ENCODE data around the gene NUDT14. TPM values are rescaled to one million over a fixed set of nuclear protein-coding genes. Genes with fewer than 3 reads are reported as not detected.

The NUDT14 gene
- total RNA-seq, 1 donor from 2014 or later: 5.5 TPM

DNA sequence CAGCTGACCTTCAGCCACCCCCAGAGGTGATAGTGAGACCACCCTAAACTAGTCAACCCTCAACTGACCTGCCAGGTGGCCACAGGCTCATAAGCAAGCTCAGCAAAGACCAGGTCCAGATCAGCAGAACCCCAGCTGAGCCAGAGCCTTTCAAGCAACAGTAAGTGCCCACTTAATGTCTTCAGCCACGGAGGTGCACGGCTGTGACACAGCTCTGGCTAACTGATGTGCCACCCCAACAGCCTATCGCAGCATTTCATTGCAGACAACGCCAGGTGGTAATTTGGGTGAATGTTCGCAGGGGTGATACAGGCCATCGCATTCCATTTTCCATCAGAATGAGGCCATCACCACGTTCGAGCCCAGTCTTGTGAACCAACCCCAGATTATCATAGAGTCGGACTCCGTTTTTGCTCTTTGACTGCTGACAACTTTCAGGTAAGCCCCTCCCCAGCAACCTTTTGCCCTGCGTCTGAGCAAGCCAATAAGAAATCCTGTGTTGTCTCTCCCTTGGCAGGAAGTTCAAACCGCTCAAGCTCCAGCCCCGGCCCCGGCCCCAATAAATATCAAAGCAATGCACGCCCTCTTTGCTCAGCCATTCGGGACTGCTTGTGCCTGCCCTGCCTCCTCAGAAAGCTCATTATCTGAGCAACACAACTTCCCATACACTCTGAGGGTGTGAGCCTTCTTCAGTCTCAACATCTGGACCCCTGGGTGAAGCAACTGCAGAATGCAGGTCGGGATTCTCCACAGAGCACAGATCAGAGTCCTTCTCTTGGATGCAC lies 56.9 kb downstream of the NUDT14 start:
- Histone ChIP-seq H3K4me1 (no peaks in the 10 kb centered on the region), H3K79me2 (ENCODE audit: low read depth) (no peaks in the 10 kb centered on the region), H2AFZ (replicated peaks) (no peak overlapping the region), H3K27me3 (peaks cover 5% of the 10 kb centered on the region), H3K27ac (no peak overlapping the region), H3K4me2 (no peak overlapping the region), H3K36me3 (no peaks in the 10 kb centered on the region), H4K20me1 (ENCODE audit: low read depth) (no peaks in the 10 kb centered on the region), H3F3A (ENCODE audit: low read depth) (no peaks in the 10 kb centered on the region), H3K9me3 (ENCODE audit: low read depth) (no peaks in the 10 kb centered on the region), H3K9ac (no peak overlapping the region), H3K4me3 (no peak overlapping the region)
- TF ChIP-seq EZH2 (IDR thresholded peaks at IDR 0.05) (no peak), EZH2phosphoT487 (IDR thresholded peaks at IDR 0.05) (no peak)
- TF ChIP-seq, protein P1, sequence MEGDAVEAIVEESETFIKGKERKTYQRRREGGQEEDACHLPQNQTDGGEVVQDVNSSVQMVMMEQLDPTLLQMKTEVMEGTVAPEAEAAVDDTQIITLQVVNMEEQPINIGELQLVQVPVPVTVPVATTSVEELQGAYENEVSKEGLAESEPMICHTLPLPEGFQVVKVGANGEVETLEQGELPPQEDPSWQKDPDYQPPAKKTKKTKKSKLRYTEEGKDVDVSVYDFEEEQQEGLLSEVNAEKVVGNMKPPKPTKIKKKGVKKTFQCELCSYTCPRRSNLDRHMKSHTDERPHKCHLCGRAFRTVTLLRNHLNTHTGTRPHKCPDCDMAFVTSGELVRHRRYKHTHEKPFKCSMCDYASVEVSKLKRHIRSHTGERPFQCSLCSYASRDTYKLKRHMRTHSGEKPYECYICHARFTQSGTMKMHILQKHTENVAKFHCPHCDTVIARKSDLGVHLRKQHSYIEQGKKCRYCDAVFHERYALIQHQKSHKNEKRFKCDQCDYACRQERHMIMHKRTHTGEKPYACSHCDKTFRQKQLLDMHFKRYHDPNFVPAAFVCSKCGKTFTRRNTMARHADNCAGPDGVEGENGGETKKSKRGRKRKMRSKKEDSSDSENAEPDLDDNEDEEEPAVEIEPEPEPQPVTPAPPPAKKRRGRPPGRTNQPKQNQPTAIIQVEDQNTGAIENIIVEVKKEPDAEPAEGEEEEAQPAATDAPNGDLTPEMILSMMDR (IDR thresholded peaks at IDR 0.05): no peak
- H3K27me3 Mint-ChIP-seq (ENCODE audit: insufficient read depth, low read depth): peaks cover 16% of the 10 kb centered on the region
- H3K4me1 Mint-ChIP-seq: no peaks in the 10 kb centered on the region
- H3K9me3 Mint-ChIP-seq: peaks cover 22% of the 10 kb centered on the region
- no peak overlapping the region for H3K4me3 Mint-ChIP-seq
- peak overlapping the region; percentile 11 for H3K27ac Mint-ChIP-seq
- DNase-seq (ENCODE audit: low spot score): no peak
- peaks cover 2% of the 10 kb centered on the region for H3K36me3 Mint-ChIP-seq

GRCh38 chr14:105123064-105123665 lies 57.9 kb downstream of the NUDT14 start:
- DNase-seq (ENCODE audit: low spot score): no peak
- Histone ChIP-seq H2AFZ (replicated peaks) (no peak overlapping the region), H3K36me3 (no peaks in the 10 kb centered on the region), H4K20me1 (ENCODE audit: low read depth) (no peaks in the 10 kb centered on the region), H3K9me3 (ENCODE audit: low read depth) (no peaks in the 10 kb centered on the region), H3F3A (ENCODE audit: low read depth) (no peaks in the 10 kb centered on the region), H3K27ac (no peak overlapping the region), H3K4me2 (no peak overlapping the region), H3K27me3 (peaks cover 5% of the 10 kb centered on the region), H3K4me3 (no peak overlapping the region), H3K79me2 (ENCODE audit: low read depth) (no peaks in the 10 kb centered on the region), H3K4me1 (no peaks in the 10 kb centered on the region), H3K9ac (no peak overlapping the region)
- H3K27ac Mint-ChIP-seq: no peak overlapping the region
- TF ChIP-seq EZH2phosphoT487 (IDR thresholded peaks at IDR 0.05) (no peak), EZH2 (IDR thresholded peaks at IDR 0.05) (no peak)
- TF ChIP-seq, protein P1 (IDR thresholded peaks at IDR 0.05): no peak
- H3K4me3 Mint-ChIP-seq: no peak overlapping the region
- H3K27me3 Mint-ChIP-seq (ENCODE audit: insufficient read depth, low read depth): peaks cover 16% of the 10 kb centered on the region
- no peaks in the 10 kb centered on the region for H3K4me1 Mint-ChIP-seq
- H3K9me3 Mint-ChIP-seq: peaks cover 20% of the 10 kb centered on the region
- H3K36me3 Mint-ChIP-seq: peaks cover 2% of the 10 kb centered on the region

Small RNAs within 50 kb of the gene (microRNA-seq; reads per million reads assigned to microRNA genes)
- gene MIR6765: not detected

Small RNAs within 50 kb of the gene (small RNA-seq; reads per million reads assigned to genes)
- not detected for gene MIR6765

Other genes starting within 250 kb of the NUDT14 start
- 0.77 and 1.3 TPM in 2 replicates for gene AHNAK2, start 202.9 kb downstream of the NUDT14 start, total RNA-seq (ENCODE audit: low replicate concordance)
- gene CLBA1, start 195.5 kb downstream of the NUDT14 start, total RNA-seq (ENCODE audit: low replicate concordance): 8.5 and 10.8 TPM in 2 replicates
- gene CDCA4, start 160.2 kb downstream of the NUDT14 start, total RNA-seq (ENCODE audit: low replicate concordance): 56.6 and 102 TPM in 2 replicates
- gene GPR132, start 115.9 kb downstream of the NUDT14 start, total RNA-seq (ENCODE audit: low replicate concordance): 0.22 and 0.51 TPM in 2 replicates
- gene JAG2, start 12.5 kb downstream of the NUDT14 start, total RNA-seq (ENCODE audit: low replicate concordance): 2.1 and 4.3 TPM in 2 replicates
- 9.0 and 15.0 TPM in 2 replicates for gene BTBD6, start 67.2 kb upstream of the NUDT14 start, total RNA-seq (ENCODE audit: low replicate concordance)
- 16.9 and 40.5 TPM in 2 replicates for gene BRF1, start 119.7 kb upstream of the NUDT14 start, total RNA-seq (ENCODE audit: low replicate concordance)
- gene PACS2, start 133.4 kb upstream of the NUDT14 start, total RNA-seq (ENCODE audit: low replicate concordance): 22.5 and 41.2 TPM in 2 replicates
- gene TEX22, start 217.2 kb upstream of the NUDT14 start, total RNA-seq (ENCODE audit: low replicate concordance): 0.84 TPM in 1 of 2 replicates, not detected in the other
- gene MTA1, start 238.5 kb upstream of the NUDT14 start, total RNA-seq (ENCODE audit: low replicate concordance): 59.8 and 117 TPM in 2 replicates